ENCODE results near the gene FHOD3. TPM values are rescaled to one million over a fixed set of nuclear protein-coding genes. Genes with fewer than 3 reads are reported as not detected.

FHOD3 gene
- total RNA-seq, 4 donors from 2014 or later, result 0.26 to 13.8 (median 4.9) TPM; not detected in 1

GRCh38 chr18:36511791-36512352, 214.4 kb downstream of the FHOD3 start:
- Histone ChIP-seq H3K27me3 (no peaks in the 10 kb centered on the region), H3K4me3 (no peak overlapping the region), H3K36me3 (no peaks in the 10 kb centered on the region), H3K27ac (no peak overlapping the region), H3K9me3 (no peaks in the 10 kb centered on the region), H3K4me1 (no peaks in the 10 kb centered on the region)
- TF ChIP-seq CTCF (IDR thresholded peaks at IDR 0.05) (no peak), POLR2A (IDR thresholded peaks at IDR 0.05) (no peak)
- intact Hi-C loops (cut with DNase I; ENCODE audit: low total_unique reads), result no loop called here
- DNase-seq, result no peak

DNA sequence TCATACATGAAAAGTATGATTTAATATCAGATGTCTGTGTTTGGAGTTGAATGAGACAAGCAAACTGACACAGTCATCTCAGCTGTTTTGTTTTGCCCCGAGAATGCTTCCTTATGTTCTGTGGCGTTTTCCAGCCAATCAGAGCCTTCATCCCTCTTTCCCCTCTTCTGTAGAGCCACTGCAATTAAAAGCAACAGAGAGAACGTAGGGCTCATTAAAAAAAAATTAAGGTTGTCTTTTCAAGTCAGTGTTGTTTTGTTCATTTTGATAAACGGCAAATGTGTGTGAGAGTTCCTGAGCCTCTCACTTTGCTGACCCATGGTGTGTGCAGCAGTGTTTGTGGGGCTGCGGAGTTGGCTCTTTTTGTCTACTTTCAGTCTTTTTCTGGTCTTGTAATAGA, 216.0 kb downstream of the FHOD3 start:
- Histone ChIP-seq H3K27ac (no peak overlapping the region), H3K4me1 (no peaks in the 10 kb centered on the region), H3K27me3 (no peaks in the 10 kb centered on the region), H3K9me3 (no peaks in the 10 kb centered on the region), H3K4me3 (no peak overlapping the region), H3K36me3 (no peaks in the 10 kb centered on the region)
- intact Hi-C loops (cut with DNase I; ENCODE audit: low total_unique reads), result no loop called here
- TF ChIP-seq POLR2A (IDR thresholded peaks at IDR 0.05) (no peak), CTCF (IDR thresholded peaks at IDR 0.05) (no peak)
- DNase-seq, result no peak

- H3K27me3 ChIP-seq, result no peaks in the 10 kb centered on the region
- no peak overlapping the region for H3K4me3 ChIP-seq
- TF ChIP-seq CTCF (IDR thresholded peaks at IDR 0.05) (no peak), POLR2A (IDR thresholded peaks at IDR 0.05) (no peak)
- no peak overlapping the region for H3K27ac ChIP-seq
- DNase-seq, result no peak
- no peaks in the 10 kb centered on the region for H3K4me1 ChIP-seq
- H3K36me3 ChIP-seq, result no peaks in the 10 kb centered on the region
- no peaks in the 10 kb centered on the region for H3K9me3 ChIP-seq
- intact Hi-C loops (cut with DNase I; ENCODE audit: low total_unique reads), result no loop called here
Observed at GRCh38 chr18:36514778-36515177, 217.3 kb downstream of the FHOD3 start.

GRCh38 chr18:36516258-36516657, 218.7 kb downstream of the FHOD3 start:
- no peaks in the 10 kb centered on the region for H3K36me3 ChIP-seq
- intact Hi-C loops (cut with DNase I; ENCODE audit: low total_unique reads), result no loop called here
- H3K4me3 ChIP-seq, result no peak overlapping the region
- H3K27ac ChIP-seq, result no peak overlapping the region
- no peaks in the 10 kb centered on the region for H3K9me3 ChIP-seq
- H3K4me1 ChIP-seq, result no peaks in the 10 kb centered on the region
- TF ChIP-seq POLR2A (IDR thresholded peaks at IDR 0.05), result no peak
- TF ChIP-seq CTCF (IDR thresholded peaks at IDR 0.05), result no peak
- DNase-seq, result no peak
- no peaks in the 10 kb centered on the region for H3K27me3 ChIP-seq

DNA sequence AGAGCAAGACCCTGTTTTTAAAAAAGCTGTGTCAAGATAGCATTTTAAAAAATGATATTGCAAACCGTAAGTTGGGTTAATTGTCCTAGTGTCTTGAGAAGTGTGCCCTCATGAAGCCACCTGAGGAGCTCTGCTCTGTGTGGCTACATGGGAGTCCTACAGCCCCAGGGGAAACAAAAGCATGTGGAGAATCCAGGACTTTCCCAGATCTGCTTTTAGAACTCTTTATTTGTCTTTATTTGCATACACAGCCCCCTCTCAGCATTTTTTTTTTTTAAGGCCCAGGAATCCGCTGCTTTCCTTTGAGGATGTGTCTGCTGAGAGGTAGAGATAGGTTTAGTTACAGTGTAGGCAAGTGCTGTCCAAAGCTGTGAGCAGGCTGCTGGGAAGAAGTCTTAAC, 219.2 kb downstream of the FHOD3 start:
- no peak for TF ChIP-seq POLR2A (IDR thresholded peaks at IDR 0.05)
- no peak for TF ChIP-seq CTCF (IDR thresholded peaks at IDR 0.05)
- Histone ChIP-seq H3K4me3 (no peak overlapping the region), H3K9me3 (no peaks in the 10 kb centered on the region), H3K4me1 (no peaks in the 10 kb centered on the region), H3K27ac (no peak overlapping the region), H3K27me3 (no peaks in the 10 kb centered on the region), H3K36me3 (no peaks in the 10 kb centered on the region)
- intact Hi-C loops (cut with DNase I; ENCODE audit: low total_unique reads), result no loop called here
- no peak for DNase-seq

Measured in uterus (tissue), 4 donors.